NCI-H2081 treated with DMSO at 0.1 percent for 48 hours (cell line): ENCODE data around the gene TTC7B.

Source experiments
- DNase-seq: peaks from one replicate; lab custom pipeline; 2025; lab: John Stamatoyannopoulos, UW

TTC7B gene

DNA sequence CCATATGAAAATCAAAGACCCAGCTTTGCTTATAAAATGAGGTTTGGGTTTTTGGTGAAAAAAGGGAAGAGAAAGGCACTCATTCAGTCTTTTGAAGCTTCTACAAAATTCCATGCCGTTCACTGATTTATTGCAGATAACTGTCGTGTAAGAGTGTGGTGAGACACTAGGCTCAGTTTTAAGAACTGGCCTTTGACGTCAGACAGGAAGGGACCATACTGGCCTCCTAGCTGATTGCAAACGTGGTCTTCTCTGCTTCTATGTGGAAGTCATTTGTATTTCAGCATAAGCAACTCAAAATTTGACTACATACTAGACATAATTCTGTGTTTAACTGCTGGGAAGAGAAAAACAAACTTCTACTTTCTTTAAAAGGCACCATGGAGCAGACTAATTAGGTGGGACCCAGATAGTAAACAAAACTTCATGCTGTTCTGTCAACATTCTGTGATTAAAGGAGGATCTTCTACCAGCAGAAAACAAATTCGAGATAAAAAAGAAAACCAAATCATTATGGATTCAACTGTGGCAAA, 168.7 kb downstream of the TTC7B start:
- no peak for DNase-seq

DNA sequence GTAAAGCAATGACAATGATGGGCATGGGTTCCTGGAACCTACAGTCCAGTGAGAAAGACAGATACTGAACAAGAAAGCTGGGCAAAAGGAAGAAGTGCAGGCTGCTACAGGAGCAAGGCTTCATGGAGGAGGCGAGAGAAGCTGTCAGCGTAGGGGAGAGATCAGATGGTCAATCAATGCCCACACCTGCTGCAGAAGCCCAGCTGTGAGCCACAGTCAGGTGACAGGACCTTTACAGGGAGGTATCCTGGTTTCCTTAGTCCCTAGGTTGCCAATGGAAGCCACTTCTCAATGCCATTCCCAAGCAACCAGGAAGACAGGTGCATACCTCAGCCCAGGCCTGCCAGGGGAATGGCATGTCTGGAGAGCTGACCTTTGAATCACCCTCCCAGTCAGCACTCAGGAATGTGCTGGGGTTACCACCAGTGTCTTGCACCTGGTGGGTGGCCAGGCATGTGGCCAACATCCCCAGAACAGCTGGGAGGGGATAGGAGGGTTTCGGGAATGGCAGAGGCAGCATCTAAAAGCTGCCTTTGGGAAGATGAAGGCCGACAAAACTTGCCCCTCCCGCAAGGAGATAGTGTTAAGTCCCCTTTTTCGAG, 170.3 kb downstream of the TTC7B start:
- no peak for DNase-seq

DNA sequence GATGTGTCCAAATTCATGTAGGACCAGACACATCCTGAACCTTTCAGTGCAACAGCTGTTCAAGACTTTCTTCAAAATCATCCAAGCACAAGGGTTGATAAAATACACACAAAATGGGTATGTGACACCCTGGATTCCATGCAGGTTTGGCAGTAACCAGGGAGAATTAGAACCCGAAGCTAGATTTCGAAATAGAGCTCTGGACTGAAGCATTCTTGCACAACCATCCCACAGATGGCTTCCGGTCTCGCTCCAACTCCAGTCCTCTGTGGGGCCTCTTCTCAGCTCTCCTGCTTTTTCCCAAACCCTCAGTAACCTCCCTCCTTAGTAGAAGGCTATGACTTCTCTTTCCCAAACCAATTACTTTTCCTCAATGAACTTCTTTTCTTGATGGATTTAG, 171.3 kb downstream of the TTC7B start:
- no peak for DNase-seq

GRCh38 chr14:90643982-90644670, 172.1 kb downstream of the TTC7B start:
- DNase-seq = no peak

- no peak for DNase-seq
Observed at GRCh38 chr14:90642244-90642717, 173.9 kb downstream of the TTC7B start.

GRCh38 chr14:90641615-90642243, 174.5 kb downstream of the TTC7B start:
- no peak for DNase-seq

DNA sequence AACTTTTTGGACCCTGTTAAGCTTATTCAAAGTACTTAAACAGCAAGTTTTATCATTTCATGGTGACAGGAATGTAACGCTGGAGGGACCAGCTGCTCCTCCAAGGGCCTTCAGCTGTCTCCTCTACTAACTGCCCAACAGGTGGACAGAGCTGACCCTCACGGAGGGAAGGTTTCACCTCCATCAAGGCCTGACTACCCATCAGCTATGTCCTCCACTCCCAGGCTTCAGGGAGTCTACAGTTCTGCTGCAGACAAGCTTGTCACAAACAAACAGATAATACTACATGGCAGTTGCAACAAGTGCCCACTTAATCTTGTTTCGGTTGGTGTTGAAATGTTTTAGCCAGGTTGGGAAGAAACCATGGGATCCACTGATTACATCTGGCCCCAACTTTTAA, 175.1 kb downstream of the TTC7B start:
- DNase-seq = no peak

- DNase-seq = no peak
Observed at GRCh38 chr14:90639641-90640040, 176.6 kb downstream of the TTC7B start.

GRCh38 chr14:90632871-90633270, 183.4 kb downstream of the TTC7B start:
- no peak for DNase-seq

- no peak for DNase-seq
Observed at GRCh38 chr14:90632451-90632850, 183.8 kb downstream of the TTC7B start.

GRCh38 chr14:90630171-90630806, 185.9 kb downstream of the TTC7B start:
- DNase-seq = no peak

GRCh38 chr14:90629471-90629870, 186.8 kb downstream of the TTC7B start:
- no peak for DNase-seq

- DNase-seq = no peak
Observed at GRCh38 chr14:90628825-90629224, 187.4 kb downstream of the TTC7B start.

DNA sequence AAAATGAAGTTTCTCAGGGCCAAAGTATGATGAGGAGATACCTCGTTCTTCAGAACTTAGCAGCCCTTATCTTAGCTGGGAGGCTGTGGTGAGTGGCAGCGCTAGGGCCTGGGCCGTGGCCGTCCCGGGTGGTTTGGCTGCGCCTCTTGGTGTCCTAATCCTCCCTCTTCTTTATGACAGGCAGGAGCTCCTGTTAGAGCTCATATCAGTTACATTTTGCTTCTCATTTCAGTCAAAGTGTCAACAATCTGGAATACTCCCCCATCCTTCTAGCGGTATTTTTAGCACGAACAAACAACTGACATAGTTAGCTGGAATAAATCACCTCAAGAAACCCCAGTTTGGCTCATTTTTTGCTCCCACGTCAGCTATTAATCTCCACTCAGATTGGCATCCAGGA, 188.8 kb downstream of the TTC7B start:
- DNase-seq = no peak

DNA sequence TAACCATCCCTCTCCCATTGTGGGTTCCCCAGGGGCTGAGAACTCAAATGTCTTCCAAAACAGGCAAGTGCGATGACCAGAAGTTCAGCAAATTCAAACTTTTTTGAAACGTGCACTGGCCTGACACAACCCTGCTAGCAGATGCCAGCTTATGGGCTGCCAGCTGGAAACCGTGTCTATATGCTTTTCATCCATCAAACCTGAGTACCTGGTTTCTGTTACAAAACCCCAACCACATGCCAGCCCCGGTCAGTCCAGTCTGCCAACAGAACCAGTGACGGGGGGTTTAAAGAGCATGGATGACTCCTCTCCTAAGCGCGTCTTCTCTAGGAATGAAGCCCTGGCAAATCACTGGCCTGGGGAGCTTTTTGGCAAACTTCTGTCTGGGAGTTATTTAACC, 189.7 kb downstream of the TTC7B start:
- DNase-seq = no peak

GRCh38 chr14:90625445-90625844, 190.8 kb downstream of the TTC7B start:
- DNase-seq = no peak

- no peak for DNase-seq
Observed at GRCh38 chr14:90624732-90625400, 191.4 kb downstream of the TTC7B start.

DNA sequence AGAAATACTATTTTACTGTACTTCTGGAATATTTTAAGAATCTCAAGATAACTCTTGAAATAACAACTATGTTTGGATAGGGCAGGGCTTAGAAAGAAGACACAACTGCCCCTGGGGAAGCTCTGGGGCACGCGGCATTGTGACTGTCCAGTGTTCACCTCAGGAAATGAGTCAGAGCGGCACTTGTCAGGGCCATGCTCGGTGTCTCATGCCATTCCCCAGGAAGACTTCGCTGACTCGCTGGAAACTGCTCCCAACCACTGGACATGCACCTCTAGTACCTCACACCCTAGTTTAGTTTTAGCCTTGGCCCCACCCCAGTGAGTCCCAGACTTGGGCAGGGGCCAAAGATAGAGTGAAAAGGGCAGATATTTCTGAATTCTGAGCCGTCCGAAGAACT, 192.0 kb downstream of the TTC7B start:
- no peak for DNase-seq

GRCh38 chr14:90621201-90621600, 195.0 kb downstream of the TTC7B start:
- DNase-seq = no peak

GRCh38 chr14:90620568-90621077, 195.6 kb downstream of the TTC7B start:
- DNase-seq = no peak

GRCh38 chr14:90619911-90620310, 196.3 kb downstream of the TTC7B start:
- DNase-seq = no peak

- no peak for DNase-seq
Observed at GRCh38 chr14:90617961-90618360, 198.3 kb downstream of the TTC7B start.
